GM19438 (cell line): ENCODE measurements around the gene C2CD3.

ENCODE experiments used
- ATAC-seq: cut with Tn5 transposase; IDR thresholded peaks from one replicate; pipeline ENCODE4 v1.9.1; 2021; ENCODE audit warnings: low read depth; ENCODE audit not compliant: unreplicated experiment

The C2CD3 gene

GRCh38 chr11:73969091-73969490 is 201.7 kb downstream of the C2CD3 start:
- no peak for ATAC-seq

GRCh38 chr11:73968356-73968966 is 202.3 kb downstream of the C2CD3 start:
- no peak for ATAC-seq

GRCh38 chr11:73965764-73966121 is 205.1 kb downstream of the C2CD3 start:
- no peak for ATAC-seq

- no peak for ATAC-seq
Measured at GRCh38 chr11:73965076-73965763, 205.6 kb downstream of the C2CD3 start.

- ATAC-seq: no peak
Measured at GRCh38 chr11:73963861-73964260, 206.9 kb downstream of the C2CD3 start.
